ENCODE measurements around the gene OGG1.
"Not testable (repeated sequence)": the region's sequence is repeated elsewhere in the genome, so short reads cannot be mapped to it uniquely, and the experiment has no call there.

Gene OGG1

GRCh38 chr3:9768141-9768775 lies 18.5 kb downstream of the OGG1 start:
- no peak for DNase-seq

- no peak for DNase-seq
Observed at GRCh38 chr3:9769012-9769411, 19.3 kb downstream of the OGG1 start.

DNA sequence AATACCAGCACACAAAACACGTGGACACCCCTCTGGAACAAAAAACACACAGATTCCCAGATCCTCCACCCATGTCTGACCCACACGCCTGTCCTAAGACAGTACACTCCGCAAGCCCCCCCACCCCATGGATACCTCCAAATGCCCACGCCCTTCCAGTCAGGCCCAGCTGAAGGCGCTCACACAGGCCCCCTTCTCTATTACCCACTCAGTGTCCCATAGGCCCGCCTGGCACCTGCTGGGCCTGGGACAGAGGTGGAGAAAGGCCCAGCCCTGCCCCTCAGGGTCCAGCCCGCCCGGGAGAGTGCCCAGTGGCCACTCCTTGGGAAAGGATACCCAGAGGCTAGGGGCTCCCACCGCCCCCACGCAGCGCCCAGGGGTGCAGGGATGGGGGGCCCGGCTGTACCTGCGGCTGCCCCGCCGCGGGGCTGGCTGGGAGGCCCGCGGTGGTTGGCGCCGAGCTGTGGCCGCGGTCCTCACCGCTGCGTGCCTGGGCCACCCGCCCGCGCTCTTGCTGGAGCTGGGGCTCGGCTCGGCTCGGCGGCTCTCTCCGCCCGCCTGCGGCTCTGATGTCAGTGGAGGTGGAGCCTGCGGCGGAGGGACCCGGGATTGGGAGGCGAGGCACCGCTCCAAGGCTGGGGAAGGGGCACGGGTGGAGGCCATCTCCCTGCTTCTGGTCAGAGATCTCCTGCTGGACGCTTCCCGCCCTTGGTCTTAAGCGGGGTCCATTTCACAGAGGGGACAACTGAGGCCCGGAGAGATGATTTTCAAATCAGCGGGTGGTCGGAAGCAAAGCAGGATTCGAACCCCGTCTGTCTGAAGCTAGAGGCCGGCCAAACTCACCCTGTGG lies 19.9 kb downstream of the OGG1 start, which contains the start of gene CAMK1:
Gene CAMK1 (minus strand): TSS at position 522 of the 850 bp plus-strand sequence. CDS start 2,198 bp downstream, outside the sequence.
- peak; percentile 66 for DNase-seq

GRCh38 chr3:9770276-9770812 lies 20.6 kb downstream of the OGG1 start:
- DNase-seq, result no peak

DNA sequence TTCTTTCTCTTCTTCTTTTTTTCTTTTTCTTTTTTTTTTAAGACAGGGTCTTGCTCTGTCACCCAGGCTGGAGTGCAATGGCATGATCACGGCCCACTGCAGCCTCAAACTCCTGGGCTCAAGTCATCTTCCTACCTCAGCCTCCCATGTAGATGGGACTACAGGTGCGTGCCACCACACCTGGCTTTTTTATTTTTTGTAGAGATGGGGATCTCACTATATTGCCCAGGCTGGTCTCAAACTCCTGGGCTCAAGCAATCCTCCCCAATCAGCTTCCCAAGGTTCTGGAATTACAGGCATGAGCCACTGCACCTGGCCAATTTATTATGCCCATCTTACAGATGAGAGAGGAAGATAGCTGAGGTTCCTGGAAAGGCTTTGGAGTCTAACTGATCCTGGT lies 21.3 kb downstream of the OGG1 start:
- DNase-seq, result not testable (repeated sequence)

- DNase-seq, result no peak
Observed at GRCh38 chr3:9776896-9777693, 27.3 kb downstream of the OGG1 start.

DNA sequence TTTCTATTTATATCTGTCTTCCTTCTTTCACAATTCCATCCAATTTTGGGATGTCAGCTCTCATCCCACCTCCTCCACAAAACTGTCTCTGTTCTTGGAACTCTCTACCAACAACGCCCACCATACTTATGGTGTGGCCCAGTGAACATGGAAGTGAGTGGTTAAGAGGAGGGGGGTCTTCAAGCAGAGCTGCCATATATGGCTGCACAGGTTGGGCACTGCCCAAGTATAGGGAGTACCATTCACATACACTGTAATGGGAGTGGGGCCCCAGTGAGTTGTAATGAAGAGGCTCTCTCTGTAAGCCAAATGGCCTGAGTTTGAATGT lies 27.9 kb downstream of the OGG1 start:
- DNase-seq, result no peak

DNA sequence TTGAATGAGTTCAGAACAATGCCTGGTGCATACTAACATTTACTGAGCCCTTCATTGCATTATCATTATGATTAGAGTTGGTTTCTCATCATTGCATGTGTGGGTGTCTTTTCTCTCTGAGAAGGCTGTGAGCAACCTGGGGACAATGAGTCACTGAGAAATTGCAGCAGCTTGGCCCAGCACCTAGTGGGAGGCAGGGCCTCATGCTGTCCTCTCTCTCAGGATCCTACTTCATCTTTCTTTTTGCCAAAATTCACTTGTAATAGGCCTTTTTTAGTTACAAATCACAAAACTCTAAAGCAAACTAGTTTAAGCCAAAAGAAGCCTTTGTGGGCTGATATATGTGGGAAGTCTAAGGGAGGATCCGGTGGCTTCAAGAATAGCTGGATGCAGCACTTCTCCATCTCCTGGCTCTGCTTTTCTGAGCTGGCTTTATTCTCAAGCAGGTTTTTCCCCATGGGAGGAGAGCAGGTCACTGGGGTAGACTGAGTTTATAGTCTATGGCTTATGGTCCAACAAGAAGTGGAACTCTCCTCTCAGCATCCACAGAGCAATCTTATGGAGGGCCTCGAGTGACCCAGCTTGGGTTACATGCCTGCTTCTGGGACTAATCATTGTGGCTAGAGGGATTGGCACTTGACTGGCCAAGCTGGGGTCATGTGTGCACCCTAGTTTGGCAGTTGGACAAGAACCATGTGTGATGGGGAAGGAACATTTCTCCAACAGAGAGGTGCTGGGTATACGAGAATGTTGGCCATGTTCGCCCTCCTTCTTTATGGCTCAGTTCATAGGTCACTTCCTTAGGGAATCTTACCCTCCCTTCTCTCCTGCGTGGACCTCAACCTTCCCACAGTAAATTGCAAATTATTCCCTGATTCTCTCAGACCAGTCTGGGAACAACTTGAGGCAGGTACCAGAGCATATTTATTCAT lies 28.7 kb downstream of the OGG1 start:
- DNase-seq, result no peak

- DNase-seq, result no peak
Observed at GRCh38 chr3:9779075-9779593, 29.4 kb downstream of the OGG1 start.

DNA sequence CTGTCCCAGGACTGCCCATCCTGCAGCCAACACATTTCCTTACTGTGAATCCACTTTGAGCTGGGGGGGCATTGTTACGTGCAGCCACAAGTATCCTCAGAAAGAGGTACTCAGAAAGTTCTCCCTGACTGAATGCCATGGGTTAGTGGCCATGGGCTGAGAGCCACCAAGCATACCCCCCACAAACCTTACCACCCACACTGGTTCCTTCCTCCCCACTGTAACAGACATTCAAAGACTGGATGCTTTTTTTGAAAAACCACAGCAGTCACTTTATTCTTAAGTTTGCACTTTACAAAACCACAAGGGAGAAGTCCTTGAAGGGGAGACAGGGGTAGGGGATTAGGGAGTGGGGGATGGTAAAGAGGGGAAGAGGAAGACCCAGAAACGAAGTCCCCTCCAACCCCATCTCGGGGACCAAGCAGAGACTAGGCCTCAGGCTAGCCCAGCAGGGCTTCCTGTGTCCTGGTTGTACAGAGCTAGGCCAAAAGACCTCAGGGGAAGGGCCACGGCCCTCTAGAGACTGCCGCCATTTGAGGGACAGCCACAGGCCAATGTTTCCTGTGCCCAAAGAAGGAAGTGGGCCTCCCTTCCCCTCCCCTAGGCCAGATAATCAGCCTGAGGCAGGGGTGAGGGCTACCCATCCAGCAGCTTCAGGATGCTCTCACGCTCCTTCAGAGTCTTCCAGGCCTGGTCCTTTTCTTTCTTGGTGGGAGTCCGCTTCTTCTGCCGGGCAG lies 30.1 kb downstream of the OGG1 start:
- peak; percentile 27 for DNase-seq

DNA sequence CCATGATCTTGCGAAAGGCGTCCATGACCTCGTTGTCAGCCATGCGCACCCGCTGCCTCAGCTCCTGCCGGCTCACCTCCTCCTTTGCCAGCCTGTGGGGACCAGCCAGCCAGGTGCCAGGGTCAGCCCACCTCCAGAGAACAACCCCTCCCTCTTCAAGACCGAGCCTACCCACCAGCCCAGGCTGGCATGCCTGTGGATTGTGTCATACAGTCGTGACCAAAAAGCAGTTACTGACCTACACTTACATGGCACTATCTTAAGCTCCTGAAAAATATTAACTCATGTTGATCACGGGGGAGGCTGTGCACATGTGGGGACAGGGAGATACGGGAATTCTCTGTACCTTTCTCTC lies 30.7 kb downstream of the OGG1 start:
- no peak for DNase-seq

- DNase-seq, result no peak
Observed at GRCh38 chr3:9780910-9781309, 31.2 kb downstream of the OGG1 start.

GRCh38 chr3:9781551-9781950 lies 31.8 kb downstream of the OGG1 start:
- no peak for DNase-seq

GRCh38 chr3:9781978-9782603 lies 32.3 kb downstream of the OGG1 start:
- no peak for DNase-seq

- DNase-seq, result no peak
Observed at GRCh38 chr3:9782770-9783169, 33.0 kb downstream of the OGG1 start.

DNA sequence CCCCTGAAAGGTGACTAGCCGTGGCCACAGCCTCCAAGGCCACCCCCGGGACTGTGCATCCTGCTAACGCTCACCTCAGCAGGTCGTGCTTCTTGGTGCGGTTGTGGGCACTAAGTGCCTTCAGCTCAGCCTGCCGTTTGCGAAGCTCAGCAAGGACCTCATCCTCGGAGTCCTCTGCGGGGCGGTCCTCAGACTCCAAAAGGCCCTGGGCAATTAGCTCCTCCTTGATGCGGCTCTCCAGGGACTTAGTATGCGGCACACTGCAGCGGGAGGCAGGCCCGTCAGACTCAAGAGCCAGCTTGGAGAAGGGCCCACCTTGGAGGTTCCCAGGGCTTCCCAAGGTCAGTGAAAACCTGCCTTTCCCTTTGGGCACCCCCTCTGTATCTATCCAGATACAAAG lies 34.2 kb downstream of the OGG1 start:
- no peak for DNase-seq

- DNase-seq, result no peak
Observed at GRCh38 chr3:9784965-9785364, 35.2 kb downstream of the OGG1 start.

GRCh38 chr3:9785602-9786001 lies 35.9 kb downstream of the OGG1 start:
- DNase-seq, result no peak

GRCh38 chr3:9786209-9786739 lies 36.5 kb downstream of the OGG1 start:
- no peak for DNase-seq

DNA sequence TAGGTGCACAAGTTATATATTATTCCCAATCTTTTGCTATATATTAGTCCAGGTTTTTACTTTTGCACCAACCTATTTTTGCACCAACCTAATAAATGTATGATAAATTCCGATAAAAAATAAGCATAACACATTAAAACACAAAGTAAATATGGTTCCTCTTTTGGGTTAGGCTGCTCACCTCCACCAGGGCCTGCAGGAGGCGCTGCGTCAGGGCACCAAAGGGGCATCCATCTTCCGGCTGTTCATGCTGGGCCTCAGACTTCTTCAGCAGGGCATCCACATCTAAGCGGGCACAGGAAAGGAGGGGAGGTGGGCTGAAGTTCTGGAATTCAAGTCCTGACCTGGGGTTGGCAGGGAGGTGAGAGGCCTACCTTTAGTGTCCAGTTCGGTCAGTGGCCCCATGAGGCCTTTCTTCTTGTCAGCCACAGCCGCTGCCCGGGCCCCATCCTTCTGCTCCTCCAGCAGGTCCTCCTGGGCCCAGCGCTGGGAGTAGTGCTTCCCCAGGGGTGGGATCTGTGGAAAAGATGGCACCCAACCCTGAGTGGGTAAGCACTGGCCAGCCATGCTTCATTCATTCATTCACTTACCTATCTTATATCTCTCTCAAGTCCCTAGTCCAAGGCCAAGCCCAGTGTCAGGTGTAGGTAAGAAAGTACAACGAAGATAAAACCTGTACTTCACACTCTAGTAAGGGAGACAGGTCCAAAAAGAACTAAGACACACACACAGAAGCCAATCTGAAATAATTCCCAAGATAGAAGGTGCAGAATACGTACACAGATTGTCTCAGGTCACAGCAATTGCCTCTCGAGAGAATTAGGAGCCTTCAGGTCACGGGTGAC lies 37.3 kb downstream of the OGG1 start:
- no peak for DNase-seq
